Neutrophil (primary cell): ENCODE data around the gene NDOR1.

ENCODE experiments used
- H3K27ac ChIP-seq: fragments of 200-600 bp; sonication (generic); 2 replicates; pipeline ENCODE4 v1.5.1; 2016; ENCODE audit warnings: mild to moderate bottlenecking, moderate library complexity
- H3K27me3 ChIP-seq: fragments of 200-600 bp; sonication (generic); 2 replicates; pipeline ENCODE4 v1.6.0; 2016; ENCODE audit warnings: mild to moderate bottlenecking
- H3K36me3 ChIP-seq: fragments of 200-600 bp; sonication (generic); 2 replicates; pipeline ENCODE4 v1.5.1; 2017
- H3K4me1 ChIP-seq, 2 experiments: fragments of 200-600 bp in 1 of 2; sonication (generic) in 1 of 2; 1 replicate in 1 of 2; 2 replicates in 1 of 2; pipeline versions ENCODE4 v1.5.1 to v1.6.1; 2013 to 2016; ENCODE audit warnings: low read depth in 1 of 2, low read length in 1 of 2, mild to moderate bottlenecking in 1 of 2, moderate library complexity in 1 of 2; ENCODE audit not compliant: control insufficient read depth in 1 of 2, insufficient read depth in 1 of 2
- H3K4me3 ChIP-seq, 2 experiments: fragments of 200-600 bp in 1 of 2; sonication (generic) in 1 of 2; 1 replicate in 1 of 2; 2 replicates in 1 of 2; pipeline ENCODE4 v1.5.1; 2013 to 2016; ENCODE audit warnings: low read depth in 1 of 2, low read length in 1 of 2, mild to moderate bottlenecking in 1 of 2, moderate library complexity in 1 of 2
- H3K9me3 ChIP-seq: fragments of 200-600 bp; sonication (generic); 2 replicates; pipeline ENCODE4 v1.5.1; 2016
- CTCF ChIP-seq: fragments of 200-600 bp; sonication (generic); IDR thresholded peaks from 2 replicates; pipeline ENCODE4 v1.5.1; 2016; ENCODE audit warnings: antibody characterized with exemption

The NDOR1 gene

DNA sequence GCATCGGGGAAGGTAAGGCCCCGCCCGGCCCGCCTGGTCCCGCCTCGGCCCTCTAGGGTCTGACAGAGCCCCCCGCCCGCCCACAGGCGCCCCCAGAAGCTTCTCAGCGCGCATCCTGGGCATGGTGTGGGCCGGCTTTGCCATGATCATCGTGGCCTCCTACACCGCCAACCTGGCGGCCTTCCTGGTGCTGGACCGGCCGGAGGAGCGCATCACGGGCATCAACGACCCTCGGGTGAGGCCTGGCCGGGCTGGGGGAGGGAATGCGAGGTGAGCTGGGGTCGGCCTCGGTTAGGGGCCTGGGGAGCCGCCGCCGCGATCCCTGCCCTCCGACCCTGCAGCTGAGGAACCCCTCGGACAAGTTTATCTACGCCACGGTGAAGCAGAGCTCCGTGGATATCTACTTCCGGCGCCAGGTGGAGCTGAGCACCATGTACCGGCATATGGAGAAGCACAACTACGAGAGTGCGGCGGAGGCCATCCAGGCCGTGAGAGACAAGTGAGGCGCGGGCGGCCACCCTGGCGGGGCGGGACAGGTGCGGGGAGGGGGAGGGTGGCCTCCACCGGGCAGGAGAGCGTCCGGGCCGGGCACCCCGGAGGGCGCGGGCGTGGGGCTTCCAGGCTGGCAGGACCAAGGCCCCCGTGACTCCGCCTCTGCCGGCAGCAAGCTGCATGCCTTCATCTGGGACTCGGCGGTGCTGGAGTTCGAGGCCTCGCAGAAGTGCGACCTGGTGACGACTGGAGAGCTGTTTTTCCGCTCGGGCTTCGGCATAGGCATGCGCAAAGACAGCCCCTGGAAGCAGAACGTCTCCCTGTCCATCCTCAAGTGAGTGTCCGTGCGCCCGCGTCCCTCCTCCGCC is 42.8 kb upstream of the NDOR1 start:
- peaks cover 100% of the 10 kb centered on the region for H3K27me3 ChIP-seq
- H3K9me3 ChIP-seq = no peaks in the 10 kb centered on the region
- peaks cover 0 to 7% of the 10 kb centered on the region in 2 experiments for H3K4me1 ChIP-seq
- no peak overlapping the region for H3K27ac ChIP-seq
- H3K36me3 ChIP-seq = no peaks in the 10 kb centered on the region
- H3K4me3 ChIP-seq = peak overlapping the region in 1 of 2 experiments; percentile 10
- no peak for TF ChIP-seq CTCF

DNA sequence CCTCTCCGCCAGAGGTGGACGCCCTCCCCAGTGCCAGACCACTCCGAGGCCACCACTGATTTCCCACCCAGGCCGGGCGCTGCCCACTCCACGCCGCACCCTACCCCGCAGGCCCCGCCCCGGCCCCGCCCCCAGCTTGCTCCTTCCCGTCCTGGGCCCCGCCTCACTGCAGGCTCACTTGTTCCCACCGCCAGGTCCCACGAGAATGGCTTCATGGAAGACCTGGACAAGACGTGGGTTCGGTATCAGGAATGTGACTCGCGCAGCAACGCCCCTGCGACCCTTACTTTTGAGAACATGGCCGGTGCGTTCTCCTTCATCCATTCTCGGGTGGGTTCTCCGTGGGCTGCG is 42.2 kb upstream of the NDOR1 start:
- no peak for TF ChIP-seq CTCF
- H3K27ac ChIP-seq = no peak overlapping the region
- peak overlapping the region in 1 of 2 experiments; percentile 10 for H3K4me3 ChIP-seq
- peaks cover 0 to 7% of the 10 kb centered on the region in 2 experiments for H3K4me1 ChIP-seq
- no peaks in the 10 kb centered on the region for H3K36me3 ChIP-seq
- peaks cover 100% of the 10 kb centered on the region for H3K27me3 ChIP-seq
- no peaks in the 10 kb centered on the region for H3K9me3 ChIP-seq

DNA sequence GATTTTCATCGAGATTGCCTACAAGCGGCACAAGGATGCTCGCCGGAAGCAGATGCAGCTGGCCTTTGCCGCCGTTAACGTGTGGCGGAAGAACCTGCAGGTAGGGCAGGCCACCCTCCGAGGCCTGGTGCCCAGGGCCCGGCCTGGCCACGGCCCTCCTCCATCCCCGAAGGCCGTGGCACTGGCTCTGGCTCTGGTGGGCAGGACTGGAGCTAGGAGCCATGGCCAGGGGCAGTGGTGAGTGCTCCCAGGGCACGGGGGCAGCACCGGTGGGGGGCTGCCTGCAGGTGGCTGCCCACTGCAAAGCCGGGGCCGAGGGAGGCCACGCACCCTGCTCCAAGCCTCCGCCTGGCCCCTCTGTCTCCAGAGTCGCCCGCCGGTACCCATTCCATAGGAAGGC is 41.7 kb upstream of the NDOR1 start:
- no peak for TF ChIP-seq CTCF
- Histone ChIP-seq H3K4me1 (peaks cover 0 to 7% of the 10 kb centered on the region in 2 experiments), H3K27ac (no peak overlapping the region), H3K4me3 (no peak overlapping the region), H3K27me3 (peaks cover 100% of the 10 kb centered on the region), H3K36me3 (no peaks in the 10 kb centered on the region), H3K9me3 (no peaks in the 10 kb centered on the region)

DNA sequence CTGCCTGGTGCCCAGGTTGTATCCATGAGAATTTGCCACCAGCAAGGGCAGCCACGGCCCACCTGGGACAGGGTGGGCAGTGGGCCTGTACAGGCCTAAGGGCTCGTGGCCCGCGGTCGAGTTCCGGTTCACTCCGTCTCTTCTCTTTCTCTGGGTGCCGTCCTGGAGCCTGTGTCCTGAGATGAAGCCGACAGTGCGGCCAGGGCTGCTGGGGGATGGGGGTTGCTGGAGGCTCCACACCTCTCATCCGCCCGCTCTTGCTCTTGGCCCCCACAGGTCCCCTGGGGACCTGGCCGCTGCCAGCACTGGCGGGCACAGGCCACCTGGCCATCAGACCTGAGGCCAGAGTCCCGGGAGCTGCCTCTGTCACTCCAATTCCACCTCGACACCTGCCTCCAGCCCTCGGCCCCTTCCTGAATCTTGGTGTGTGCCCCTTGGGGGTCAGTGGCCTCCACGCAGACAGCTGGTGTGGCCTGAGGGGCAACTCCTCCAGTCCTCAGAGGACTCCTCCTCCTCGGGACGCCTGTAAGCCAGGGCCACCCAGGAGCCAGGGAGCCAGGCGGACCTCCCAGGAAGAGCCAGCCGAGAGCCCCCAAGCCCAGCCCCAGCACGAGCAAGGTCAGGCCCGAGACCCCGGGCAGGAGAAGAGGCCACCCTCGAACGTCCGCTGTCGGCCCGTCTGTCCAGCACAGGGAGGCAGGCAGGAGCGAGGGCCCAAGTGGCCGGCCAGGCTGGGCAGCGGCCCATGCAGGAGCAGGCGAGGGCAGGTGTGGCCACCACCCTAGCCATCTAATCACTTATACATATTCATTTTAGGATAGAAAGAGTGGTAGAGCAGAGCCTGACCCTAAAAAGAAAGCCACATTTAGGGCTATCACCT is 40.9 kb upstream of the NDOR1 start:
- peaks cover 0 to 11% of the 10 kb centered on the region in 2 experiments for H3K4me1 ChIP-seq
- H3K36me3 ChIP-seq = no peaks in the 10 kb centered on the region
- no peak for TF ChIP-seq CTCF
- H3K27ac ChIP-seq = no peak overlapping the region
- H3K9me3 ChIP-seq = no peaks in the 10 kb centered on the region
- H3K4me3 ChIP-seq = no peak overlapping the region
- peaks cover 100% of the 10 kb centered on the region for H3K27me3 ChIP-seq

DNA sequence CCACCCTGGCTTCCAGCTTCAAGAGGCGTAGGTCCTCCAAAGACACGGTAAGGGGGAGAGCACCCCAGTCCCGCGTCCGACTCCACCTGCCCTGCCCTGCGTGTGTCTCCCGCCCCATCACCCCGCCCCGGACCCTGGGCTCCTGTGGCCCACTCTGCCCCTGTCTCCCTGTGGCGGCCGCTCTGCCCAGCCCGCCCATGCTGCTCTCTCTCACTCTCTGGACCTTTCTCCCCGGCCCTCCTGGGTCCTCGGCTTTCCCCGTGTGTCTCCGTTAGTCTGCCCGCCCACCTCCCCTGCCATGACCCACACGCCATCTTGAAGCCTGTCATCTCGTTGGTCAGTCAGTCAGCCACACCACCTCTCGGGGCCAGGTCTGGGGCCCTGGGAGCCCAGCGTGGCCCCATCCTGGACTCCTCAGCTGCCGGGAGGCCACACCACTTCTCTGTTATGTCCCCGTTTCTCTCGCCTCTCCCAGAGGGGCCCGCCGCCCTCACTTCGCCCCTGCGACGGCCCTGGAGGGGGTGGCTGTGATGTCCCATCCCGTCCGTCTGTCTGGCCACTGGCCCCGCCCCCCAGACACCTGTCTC is 40.2 kb upstream of the NDOR1 start:
- Histone ChIP-seq H3K27ac (no peak overlapping the region), H3K36me3 (no peaks in the 10 kb centered on the region), H3K9me3 (no peaks in the 10 kb centered on the region), H3K4me1 (peaks cover 0 to 11% of the 10 kb centered on the region in 2 experiments), H3K4me3 (no peak overlapping the region), H3K27me3 (peaks cover 100% of the 10 kb centered on the region)
- no peak for TF ChIP-seq CTCF
